PC-3 (cell line): Measurements from ENCODE around the gene DUSP28. TPM values are rescaled to one million over a fixed set of nuclear protein-coding genes. Genes with fewer than 3 reads are reported as not detected.

ENCODE experiments used
- ATAC-seq: fragments of 200-7000 bp; cut with Tn5 transposase; 2 replicates; pipeline ENCODE4 v1.9.1; 2020; ENCODE audit warnings: mild to moderate bottlenecking, moderate library complexity
- BruUV-seq: library from RNA; stranded (reverse); fragments of 400-500 nt; replicated peaks from 2 replicates; lab custom pipeline; 2021; lab: Mats Ljungman, UMichigan
- CTCF ChIA-PET: fragments of 300-600 bp; sonication (Branson Sonifier 250); formaldehyde crosslinking; loops from one replicate; lab custom pipeline; 2022; ENCODE audit warnings: antibody characterized with exemption; lab: Charles Lee
- POLR2A ChIA-PET: fragments of 300-600 bp; sonication (Branson Sonifier 250); formaldehyde crosslinking; loops from one replicate; lab custom pipeline; 2022; ENCODE audit warnings: antibody characterized with exemption; ENCODE audit not compliant: unreplicated experiment; lab: Charles Lee
- DNase-seq: peaks from one replicate; pipeline ENCODE4 v3.0.0-alpha.2; 2015
- H2AFZ ChIP-seq: fragments of 300-600 bp; sonication (generic); 2 replicates; pipeline ENCODE4 v1.6.0; 2016; ENCODE audit warnings: antibody characterized with exemption, low read length
- H3F3A ChIP-seq: fragments of 300-600 bp; sonication (generic); one replicate; pipeline ENCODE4 v1.6.0; 2017; ENCODE audit warnings: antibody characterized with exemption, low read length, control low read depth, mild to moderate bottlenecking; ENCODE audit not compliant: unreplicated experiment
- H3K27ac ChIP-seq: fragments of 300-600 bp; sonication (generic); 2 replicates; pipeline ENCODE4 v1.5.1; 2016; ENCODE audit warnings: mild to moderate bottlenecking, low read length
- H3K27me3 ChIP-seq: fragments of 300-600 bp; sonication (generic); 2 replicates; pipeline ENCODE4 v1.6.1; 2016; ENCODE audit warnings: low read length, mixed read lengths
- H3K36me3 ChIP-seq: fragments of 300-600 bp; sonication (generic); 2 replicates; pipeline ENCODE4 v1.6.1; 2016; ENCODE audit warnings: low read depth, mixed run types, low read length, mixed read lengths
- H3K4me1 ChIP-seq: fragments of 300-600 bp; sonication (generic); 2 replicates; pipeline ENCODE4 v1.5.1; 2016; ENCODE audit warnings: low read length; ENCODE audit not compliant: insufficient read depth
- H3K4me2 ChIP-seq: fragments of 300-600 bp; sonication (generic); 2 replicates; pipeline ENCODE4 v1.6.0; 2016; ENCODE audit warnings: low read length
- H3K4me3 ChIP-seq: fragments of 300-600 bp; sonication (generic); 2 replicates; pipeline ENCODE4 v1.5.1; 2016; ENCODE audit warnings: mild to moderate bottlenecking, low read length, mixed read lengths
- H3K79me2 ChIP-seq: fragments of 300-600 bp; sonication (generic); 2 replicates; pipeline ENCODE4 v1.6.1; 2017; ENCODE audit warnings: low read length, mixed read lengths
- H3K9ac ChIP-seq: fragments of 300-600 bp; sonication (generic); 2 replicates; pipeline ENCODE4 v1.6.0; 2016; ENCODE audit warnings: mild to moderate bottlenecking, low read length
- H3K9me2 ChIP-seq: fragments of 300-600 bp; sonication (generic); replicated peaks from 2 replicates; pipeline ENCODE4 v1.6.1; 2016; ENCODE audit warnings: mixed run types, low read length, mixed read lengths
- H3K9me3 ChIP-seq: fragments of 300-600 bp; sonication (generic); 2 replicates; pipeline ENCODE4 v1.6.1; 2016; ENCODE audit warnings: low read length, mixed read lengths
- H4K20me1 ChIP-seq: fragments of 300-600 bp; sonication (generic); 2 replicates; pipeline ENCODE4 v1.6.1; 2016; ENCODE audit warnings: low read length, mixed read lengths
- EZH2 ChIP-seq: fragments of 300-600 bp; sonication (generic); IDR thresholded peaks from one replicate; pipeline ENCODE4 v1.6.1; 2017; ENCODE audit warnings: antibody characterized with exemption, mild to moderate bottlenecking, low read length; ENCODE audit not compliant: unreplicated experiment
- EZH2phosphoT487 ChIP-seq: fragments of 300-600 bp; sonication (generic); IDR thresholded peaks from 2 replicates; pipeline ENCODE4 v1.6.1; 2018; ENCODE audit warnings: mild to moderate bottlenecking, antibody characterized with exemption, low read length, borderline replicate concordance
- intact Hi-C: fragments of 100-400 bp; cut with micrococcal nuclease; formaldehyde crosslinking; loops from 2 replicates; pipeline ENCODE4 v1.9.0; 2023
- total RNA-seq: library from RNA; depleted of rRNA; stranded (reverse); fragments of >200 nt; gene quantifications from 2 replicates; pipeline ENCODE4 v1.2.3, GENCODE V29; 2014
- TF ChIP-seq, protein P1 (sequence below): fragments of 300-600 bp; sonication (generic); conservative IDR thresholded peaks from 2 replicates; pipeline ENCODE4 v1.5.1; 2017; ENCODE audit warnings: antibody characterized with exemption, low read depth, mild to moderate bottlenecking, low read length

DUSP28 gene
- total RNA-seq, 1 experiment from 2014 or later: 8.3 TPM

DNA sequence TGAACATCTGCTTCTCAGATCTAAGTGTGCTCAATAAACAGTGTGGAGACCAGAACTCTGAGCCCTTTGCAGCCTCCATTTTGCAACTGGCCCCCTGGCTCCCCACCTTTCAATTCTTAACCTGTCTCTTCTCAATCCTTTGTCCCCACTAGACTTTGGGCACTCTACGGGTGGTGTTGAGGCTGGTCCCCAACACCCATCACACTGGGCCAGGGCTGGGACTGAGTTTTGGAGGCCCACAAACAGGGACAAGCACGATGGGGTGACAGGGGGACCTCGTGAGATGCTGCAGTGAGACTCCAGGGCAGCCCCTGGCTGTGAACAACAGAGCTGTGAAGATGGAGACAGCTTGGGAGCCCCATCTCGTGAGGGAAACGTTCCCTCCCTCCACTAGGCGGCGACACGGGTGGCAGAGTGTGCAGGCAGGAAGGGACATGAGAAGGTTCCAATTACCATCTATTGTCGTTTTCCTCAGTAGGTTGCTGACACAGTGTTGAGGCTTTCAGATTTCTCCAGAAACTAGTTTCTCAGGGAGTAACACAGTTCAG is 3.5 kb upstream of the DUSP28 start:
- Histone ChIP-seq H3K27me3 (no peaks in the 10 kb centered on the region), H3K4me1 (peaks cover 17% of the 10 kb centered on the region), H3K9ac (no peak overlapping the region), H3K4me2 (no peak overlapping the region), H3K9me2 (no peaks in the 10 kb centered on the region), H3K79me2 (peaks cover 42% of the 10 kb centered on the region), H2AFZ (no peak overlapping the region), H3F3A (peaks cover 4% of the 10 kb centered on the region), H4K20me1 (no peaks in the 10 kb centered on the region; the same call in 1 of the 2 replicates), H3K4me3 (no peak overlapping the region), H3K9me3 (no peaks in the 10 kb centered on the region), H3K36me3 (no peaks in the 10 kb centered on the region), H3K27ac (no peak overlapping the region)
- DNase-seq (peak; percentile 36), ATAC-seq (no peak)
- CTCF ChIA-PET: interaction anchor here (1.2 kb wide), 1 partner anchor 42 kb away, joined by 3 read pairs; no protein-coding TSS in a partner anchor
- no TSS peak for BruUV-seq
- POLR2A ChIA-PET: no interaction called here
- TF ChIP-seq EZH2phosphoT487: no peak
- TF ChIP-seq, protein P1, sequence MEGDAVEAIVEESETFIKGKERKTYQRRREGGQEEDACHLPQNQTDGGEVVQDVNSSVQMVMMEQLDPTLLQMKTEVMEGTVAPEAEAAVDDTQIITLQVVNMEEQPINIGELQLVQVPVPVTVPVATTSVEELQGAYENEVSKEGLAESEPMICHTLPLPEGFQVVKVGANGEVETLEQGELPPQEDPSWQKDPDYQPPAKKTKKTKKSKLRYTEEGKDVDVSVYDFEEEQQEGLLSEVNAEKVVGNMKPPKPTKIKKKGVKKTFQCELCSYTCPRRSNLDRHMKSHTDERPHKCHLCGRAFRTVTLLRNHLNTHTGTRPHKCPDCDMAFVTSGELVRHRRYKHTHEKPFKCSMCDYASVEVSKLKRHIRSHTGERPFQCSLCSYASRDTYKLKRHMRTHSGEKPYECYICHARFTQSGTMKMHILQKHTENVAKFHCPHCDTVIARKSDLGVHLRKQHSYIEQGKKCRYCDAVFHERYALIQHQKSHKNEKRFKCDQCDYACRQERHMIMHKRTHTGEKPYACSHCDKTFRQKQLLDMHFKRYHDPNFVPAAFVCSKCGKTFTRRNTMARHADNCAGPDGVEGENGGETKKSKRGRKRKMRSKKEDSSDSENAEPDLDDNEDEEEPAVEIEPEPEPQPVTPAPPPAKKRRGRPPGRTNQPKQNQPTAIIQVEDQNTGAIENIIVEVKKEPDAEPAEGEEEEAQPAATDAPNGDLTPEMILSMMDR: peak; percentile 59
- intact Hi-C loops: no loop called here

DNA sequence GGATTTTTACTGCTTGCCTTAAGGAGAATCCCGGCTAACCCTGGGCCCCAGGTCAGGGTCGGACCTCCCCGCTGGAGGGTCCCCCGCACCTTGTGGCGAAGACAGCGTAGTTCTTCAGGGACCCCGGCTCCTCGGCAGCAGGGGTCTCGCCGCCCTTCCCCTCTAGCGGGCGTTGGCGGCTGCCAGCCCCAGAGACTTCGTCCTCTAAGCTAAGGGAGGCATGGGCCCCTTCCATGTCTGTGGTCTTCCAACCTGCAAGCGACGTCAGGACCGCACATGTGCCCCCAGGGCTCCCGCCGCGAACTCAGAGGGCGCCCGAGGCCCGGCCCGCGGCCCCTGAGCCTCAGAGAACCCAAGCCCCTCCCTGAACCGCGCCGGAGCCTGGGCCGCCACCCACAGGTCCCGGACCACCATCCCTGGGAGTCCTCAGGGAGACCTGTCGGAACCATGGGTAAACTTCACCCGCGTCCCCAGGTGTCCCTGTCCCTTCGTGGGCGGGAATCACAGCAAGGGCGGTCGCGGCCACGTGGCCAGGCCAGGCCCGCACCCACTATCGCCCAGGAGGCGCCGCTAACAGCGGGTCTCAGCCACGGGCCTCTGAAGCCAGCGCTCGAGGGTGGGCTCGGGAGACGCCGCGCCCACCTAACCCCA is 2.9 kb upstream of the DUSP28 start:
- intact Hi-C loops: no loop called here
- no TSS peak for BruUV-seq
- CTCF ChIA-PET: interaction anchor here (1.2 kb wide), 1 partner anchor 43 kb away, joined by 3 read pairs; no protein-coding TSS in a partner anchor
- no peaks in the 10 kb centered on the region for H3K36me3 ChIP-seq
- ATAC-seq (no peak), DNase-seq (no peak)
- H3K4me1 ChIP-seq: peaks cover 22% of the 10 kb centered on the region
- no peaks in the 10 kb centered on the region; the same call in 1 of the 2 replicates for H4K20me1 ChIP-seq
- H3K4me2 ChIP-seq: peak overlapping the region; percentile 66
- H2AFZ ChIP-seq: no peak overlapping the region
- no peaks in the 10 kb centered on the region for H3K9me2 ChIP-seq
- no peaks in the 10 kb centered on the region for H3K9me3 ChIP-seq
- no peak overlapping the region for H3K9ac ChIP-seq
- no peaks in the 10 kb centered on the region for H3K27me3 ChIP-seq
- POLR2A ChIA-PET: no interaction called here
- TF ChIP-seq, protein P1: no peak
- TF ChIP-seq EZH2phosphoT487 (no peak), EZH2 (no peak)
- peaks cover 43% of the 10 kb centered on the region for H3K79me2 ChIP-seq
- H3K27ac ChIP-seq: no peak overlapping the region
- H3K4me3 ChIP-seq: peak overlapping the region; percentile 46
- peaks cover 4% of the 10 kb centered on the region for H3F3A ChIP-seq

DNA sequence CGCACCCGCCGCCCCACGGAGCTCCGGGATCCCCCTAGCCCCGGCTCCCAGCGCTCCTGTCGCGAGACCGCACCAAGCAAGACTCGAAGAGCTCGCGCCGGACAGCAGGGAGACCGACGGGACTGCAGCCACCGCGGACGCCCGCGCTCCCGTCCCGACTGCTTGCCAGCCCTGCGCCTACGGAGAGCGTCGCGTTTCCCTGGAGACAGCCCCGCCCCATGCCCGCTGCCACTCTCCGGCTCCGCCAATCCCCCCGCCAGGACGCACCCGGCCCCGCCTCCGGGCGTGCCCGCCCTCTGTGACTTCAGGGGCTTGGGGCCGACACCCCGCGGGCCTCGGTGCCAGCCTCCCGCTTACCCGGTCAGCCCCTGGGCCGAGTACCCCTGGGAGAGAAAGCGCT is 2.3 kb upstream of the DUSP28 start, which contains the start of gene ANKMY1:
TSS of gene ANKMY1 (minus strand) at position 181 of the 400 bp plus-strand sequence. CDS start 653 bp downstream, outside the sequence.
- Histone ChIP-seq H3K27ac (no peak within 1 kb of the TSS), H3K4me2 (peak within 1 kb of the TSS; percentile 82), H3K9me3 (no peaks in the 10 kb centered on the region), H3K36me3 (no peaks in the 10 kb centered on the region; the same call in 1 of the 2 replicates), H3K27me3 (no peaks in the 10 kb centered on the region), H3K79me2 (peaks cover 49% of the 10 kb centered on the region), H3K4me1 (peaks cover 28% of the 10 kb centered on the region), H4K20me1 (no peaks in the 10 kb centered on the region; the same call in 1 of the 2 replicates), H3K9ac (no peak within 1 kb of the TSS), H3K9me2 (no peaks in the 10 kb centered on the region), H3F3A (peaks cover 4% of the 10 kb centered on the region), H3K4me3 (peak within 1 kb of the TSS; percentile 46), H2AFZ (no peak within 1 kb of the TSS)
- TF ChIP-seq, protein P1: no peak
- no peak for TF ChIP-seq EZH2
- TF ChIP-seq EZH2phosphoT487: no peak
- CTCF ChIA-PET: interaction anchor here (1.2 kb wide), 1 partner anchor 44 kb away, joined by 3 read pairs; no protein-coding TSS in a partner anchor
- no TSS peak for BruUV-seq
- POLR2A ChIA-PET: no interaction called here
- intact Hi-C loops: no loop called here
- DNase-seq (peak; percentile 53), ATAC-seq (0 out of 2 replicates have a peak, but pooled peaks have one; percentile 3)
